Loucy (cell line): ENCODE results near the gene CDK3.
"Not testable (repeated sequence)": the region's sequence is repeated elsewhere in the genome, so short reads cannot be mapped to it uniquely, and the experiment has no call there.

Experiments used
- H2AFZ ChIP-seq: fragments of 200-600 bp; sonication (generic); 2 replicates; pipeline ENCODE4 v1.6.0; 2016; ENCODE audit warnings: antibody characterized with exemption, mild to moderate bottlenecking, low read length, moderate library complexity
- H3F3A ChIP-seq: fragments of 200-600 bp; 2 replicates; pipeline ENCODE4 v1.6.0; 2016; ENCODE audit warnings: antibody characterized with exemption, low read depth, mild to moderate bottlenecking
- H3K27me3 ChIP-seq: fragments of 200-600 bp; sonication (generic); 2 replicates; pipeline ENCODE4 v1.6.1; 2014; ENCODE audit warnings: low read length, mild to moderate bottlenecking; ENCODE audit not compliant: insufficient read depth, poor library complexity, severe bottlenecking
- H3K36me3 ChIP-seq: fragments of 200-600 bp; sonication (generic); 2 replicates; pipeline ENCODE4 v1.6.1; 2016; ENCODE audit warnings: low read length; ENCODE audit not compliant: insufficient read depth
- H3K4me1 ChIP-seq: fragments of 200-600 bp; sonication (generic); 2 replicates; pipeline ENCODE4 v1.5.1; 2014; ENCODE audit warnings: low read length, mild to moderate bottlenecking; ENCODE audit not compliant: insufficient read depth, poor library complexity, severe bottlenecking
- H3K4me2 ChIP-seq: fragments of 200-600 bp; sonication (generic); 2 replicates; pipeline ENCODE4 v1.6.0; 2014; ENCODE audit warnings: antibody characterized with exemption, low read length, low read depth, mild to moderate bottlenecking; ENCODE audit not compliant: poor library complexity, severe bottlenecking
- H3K4me3 ChIP-seq: fragments of 200-600 bp; sonication (generic); 2 replicates; pipeline ENCODE4 v1.5.1; 2014; ENCODE audit warnings: low read length, mild to moderate bottlenecking, mixed read lengths; ENCODE audit not compliant: poor library complexity, severe bottlenecking
- H3K79me2 ChIP-seq: fragments of 200-600 bp; sonication (generic); 2 replicates; pipeline ENCODE4 v1.6.1; 2014; ENCODE audit warnings: low read length; ENCODE audit not compliant: insufficient read depth
- H3K9ac ChIP-seq: fragments of 200-600 bp; sonication (generic); 2 replicates; pipeline ENCODE4 v1.6.0; 2014; ENCODE audit warnings: mild to moderate bottlenecking, low read depth, low read length, moderate library complexity; ENCODE audit not compliant: poor library complexity, severe bottlenecking
- H3K9me2 ChIP-seq: fragments of 200-600 bp; sonication (generic); replicated peaks from 2 replicates; pipeline ENCODE4 v1.6.1; 2016; ENCODE audit warnings: low read depth, low read length, mixed read lengths
- H3K9me3 ChIP-seq: fragments of 200-600 bp; sonication (generic); 2 replicates; pipeline ENCODE4 v1.6.1; 2014; ENCODE audit warnings: mild to moderate bottlenecking, antibody characterized with exemption, low read length, low read depth; ENCODE audit not compliant: insufficient read depth
- H4K20me1 ChIP-seq: fragments of 200-600 bp; sonication (generic); 2 replicates; pipeline ENCODE4 v1.6.0; 2014; ENCODE audit warnings: antibody characterized with exemption, low read length, mild to moderate bottlenecking; ENCODE audit not compliant: insufficient read depth, poor library complexity, severe bottlenecking
- EZH2phosphoT487 ChIP-seq: fragments of 200-600 bp; IDR thresholded peaks from 2 replicates; pipeline ENCODE4 v1.6.1; 2018; ENCODE audit warnings: antibody characterized with exemption, mild to moderate bottlenecking, moderate library complexity, borderline replicate concordance
- TF ChIP-seq, protein P1 (sequence below): fragments of 200-600 bp; sonication (generic); conservative IDR thresholded peaks from 2 replicates; pipeline ENCODE4 v1.5.1; 2014; ENCODE audit warnings: mild to moderate bottlenecking, antibody characterized with exemption, low read length

CDK3 gene

GRCh38 chr17:75970626-75971025 lies 30.0 kb upstream of the CDK3 start:
- no peaks in the 10 kb centered on the region for H3K9me2 ChIP-seq
- H2AFZ ChIP-seq: no peak overlapping the region
- no peaks in the 10 kb centered on the region for H3K27me3 ChIP-seq
- no peak overlapping the region for H3K4me2 ChIP-seq
- no peaks in the 10 kb centered on the region for H4K20me1 ChIP-seq
- no peak overlapping the region for H3K4me3 ChIP-seq
- H3K4me1 ChIP-seq: peaks cover 15% of the 10 kb centered on the region
- H3K79me2 ChIP-seq: peaks cover 7% of the 10 kb centered on the region; the same call in 1 of the 2 replicates
- no peaks in the 10 kb centered on the region for H3K36me3 ChIP-seq
- no peaks in the 10 kb centered on the region for H3K9me3 ChIP-seq
- H3F3A ChIP-seq: no peaks in the 10 kb centered on the region; the same call in 1 of the 2 replicates
- no peak overlapping the region for H3K9ac ChIP-seq
- no peak for TF ChIP-seq EZH2phosphoT487
- TF ChIP-seq, protein P1, sequence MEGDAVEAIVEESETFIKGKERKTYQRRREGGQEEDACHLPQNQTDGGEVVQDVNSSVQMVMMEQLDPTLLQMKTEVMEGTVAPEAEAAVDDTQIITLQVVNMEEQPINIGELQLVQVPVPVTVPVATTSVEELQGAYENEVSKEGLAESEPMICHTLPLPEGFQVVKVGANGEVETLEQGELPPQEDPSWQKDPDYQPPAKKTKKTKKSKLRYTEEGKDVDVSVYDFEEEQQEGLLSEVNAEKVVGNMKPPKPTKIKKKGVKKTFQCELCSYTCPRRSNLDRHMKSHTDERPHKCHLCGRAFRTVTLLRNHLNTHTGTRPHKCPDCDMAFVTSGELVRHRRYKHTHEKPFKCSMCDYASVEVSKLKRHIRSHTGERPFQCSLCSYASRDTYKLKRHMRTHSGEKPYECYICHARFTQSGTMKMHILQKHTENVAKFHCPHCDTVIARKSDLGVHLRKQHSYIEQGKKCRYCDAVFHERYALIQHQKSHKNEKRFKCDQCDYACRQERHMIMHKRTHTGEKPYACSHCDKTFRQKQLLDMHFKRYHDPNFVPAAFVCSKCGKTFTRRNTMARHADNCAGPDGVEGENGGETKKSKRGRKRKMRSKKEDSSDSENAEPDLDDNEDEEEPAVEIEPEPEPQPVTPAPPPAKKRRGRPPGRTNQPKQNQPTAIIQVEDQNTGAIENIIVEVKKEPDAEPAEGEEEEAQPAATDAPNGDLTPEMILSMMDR: no peak

GRCh38 chr17:75975187-75975586 lies 25.5 kb upstream of the CDK3 start:
- H3K4me1 ChIP-seq: peaks cover 37% of the 10 kb centered on the region
- not testable (repeated sequence) for H3K9me3 ChIP-seq, H3K36me3 ChIP-seq, H3K9me2 ChIP-seq, H4K20me1 ChIP-seq, H3F3A ChIP-seq, H3K4me3 ChIP-seq, H3K27me3 ChIP-seq, H2AFZ ChIP-seq
- H3K9ac ChIP-seq: peak overlapping the region; percentile 39
- H3K79me2 ChIP-seq: peaks cover 42% of the 10 kb centered on the region
- peak overlapping the region; percentile 56 for H3K4me2 ChIP-seq

DNA sequence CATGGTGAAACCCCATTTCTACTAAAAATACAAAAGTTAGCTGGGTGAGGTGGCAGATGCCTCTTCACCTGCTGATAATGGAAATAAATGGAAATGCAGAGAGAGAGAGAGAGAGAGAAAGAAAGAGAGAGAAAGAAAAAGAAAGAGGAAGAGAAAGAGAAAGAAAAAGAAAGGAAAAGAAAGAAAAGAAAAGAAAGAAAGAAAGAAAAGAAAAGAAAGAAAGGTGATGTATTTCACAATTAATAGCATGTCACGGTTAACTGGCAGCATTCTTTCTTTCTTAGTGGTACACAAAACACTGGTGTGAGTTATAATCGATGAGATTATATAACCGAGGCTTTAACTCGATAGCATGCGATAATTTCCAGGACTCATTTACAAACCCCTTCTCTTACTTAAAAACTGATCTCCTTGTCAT lies 24.9 kb upstream of the CDK3 start:
- Histone ChIP-seq H3K4me3 (peak overlapping the region; percentile 48), H2AFZ (no peak overlapping the region), H3F3A (no peaks in the 10 kb centered on the region; the same call in 1 of the 2 replicates), H3K9ac (peak overlapping the region; percentile 39), H3K9me3 (no peaks in the 10 kb centered on the region), H3K4me1 (peaks cover 40% of the 10 kb centered on the region), H4K20me1 (peaks cover 6% of the 10 kb centered on the region), H3K79me2 (peaks cover 48% of the 10 kb centered on the region), H3K27me3 (no peaks in the 10 kb centered on the region), H3K9me2 (no peaks in the 10 kb centered on the region), H3K4me2 (peak overlapping the region; percentile 56), H3K36me3 (no peaks in the 10 kb centered on the region)
- no peak for TF ChIP-seq EZH2phosphoT487
- TF ChIP-seq, protein P1: no peak

- TF ChIP-seq, protein P1: no peak
- no peak for TF ChIP-seq EZH2phosphoT487
- Histone ChIP-seq H3K4me2 (peak overlapping the region; percentile 56), H4K20me1 (peaks cover 6% of the 10 kb centered on the region), H3F3A (no peaks in the 10 kb centered on the region; the same call in 1 of the 2 replicates), H3K4me3 (peak overlapping the region; percentile 48), H3K36me3 (no peaks in the 10 kb centered on the region), H3K79me2 (peaks cover 53% of the 10 kb centered on the region), H3K27me3 (no peaks in the 10 kb centered on the region), H3K9me2 (no peaks in the 10 kb centered on the region), H2AFZ (no peak overlapping the region), H3K9ac (peak overlapping the region; percentile 39), H3K4me1 (peaks cover 46% of the 10 kb centered on the region), H3K9me3 (no peaks in the 10 kb centered on the region)
Observed at GRCh38 chr17:75976175-75976848, 24.3 kb upstream of the CDK3 start.
